DND-41 (cell line): ENCODE data around the gene IL4I1.

Experiments used
- ATAC-seq: fragments of 200-7000 bp; cut with Tn5 transposase; 3 replicates; pipeline ENCODE4 v1.9.1; 2021; ENCODE audit warnings: low read depth; ENCODE audit not compliant: insufficient read depth
- DNase-seq: peaks from one replicate; pipeline ENCODE4 v3.0.0-alpha.2; 2020
- H2AFZ ChIP-seq: 2 replicates; pipeline ENCODE4 v1.6.0; 2012; ENCODE audit warnings: low read depth, low read length
- H3K27ac ChIP-seq: 2 replicates; pipeline ENCODE4 v1.5.1; 2012; ENCODE audit warnings: low read length, inconsistent platforms
- H3K27me3 ChIP-seq: fragments of 200-600 bp; sonication (generic); 2 replicates; pipeline ENCODE4 v1.6.0; 2012; ENCODE audit warnings: low read length, mild to moderate bottlenecking, inconsistent platforms; ENCODE audit not compliant: insufficient read depth, poor library complexity
- H3K36me3 ChIP-seq: 2 replicates; pipeline ENCODE4 v1.5.1; 2012; ENCODE audit warnings: low read length, inconsistent platforms; ENCODE audit not compliant: insufficient read depth
- H3K4me1 ChIP-seq: 2 replicates; pipeline ENCODE4 v1.5.1; 2012; ENCODE audit warnings: mild to moderate bottlenecking, low read length; ENCODE audit not compliant: insufficient read depth
- H3K4me2 ChIP-seq: 2 replicates; pipeline ENCODE4 v1.6.0; 2012; ENCODE audit warnings: mild to moderate bottlenecking, moderate library complexity, low read length, inconsistent platforms; ENCODE audit not compliant: insufficient read depth
- H3K4me3 ChIP-seq, 2 experiments: fragments of 200-600 bp in 1 of 2; shearing (Covaris generic) in 1 of 2; 2 replicates each; pipeline ENCODE4 v1.5.1; 2012 to 2016; ENCODE audit warnings: inconsistent platforms in 2 of 2, low read length in 2 of 2, mild to moderate bottlenecking in 2 of 2, low read depth in 1 of 2, moderate library complexity in 1 of 2
- H3K79me2 ChIP-seq: 2 replicates; pipeline ENCODE4 v1.6.0; 2012; ENCODE audit warnings: low read length, inconsistent platforms; ENCODE audit not compliant: insufficient read depth
- H3K9ac ChIP-seq: 2 replicates; pipeline ENCODE4 v1.6.0; 2012; ENCODE audit warnings: low read depth, mild to moderate bottlenecking, inconsistent platforms, low read length, moderate library complexity
- H3K9me3 ChIP-seq: 2 replicates; pipeline ENCODE4 v1.5.1; 2012; ENCODE audit warnings: low read length, moderate library complexity, mild to moderate bottlenecking, inconsistent platforms; ENCODE audit not compliant: insufficient read depth, severe bottlenecking
- H4K20me1 ChIP-seq: 2 replicates; pipeline ENCODE4 v1.6.0; 2012; ENCODE audit warnings: low read length; ENCODE audit not compliant: insufficient read depth
- CTCF ChIP-seq: IDR thresholded peaks from 2 replicates; pipeline ENCODE4 v1.5.1; 2012; ENCODE audit warnings: borderline replicate concordance, low read length, moderate library complexity, mild to moderate bottlenecking; ENCODE audit not compliant: poor library complexity, severe bottlenecking; ENCODE audit errors: extremely low read depth
- EZH2 ChIP-seq: IDR thresholded peaks from 3 replicates; pipeline ENCODE4 v1.6.1; 2012; ENCODE audit warnings: borderline replicate concordance, low read depth, mild to moderate bottlenecking, moderate library complexity, low read length, inconsistent platforms; ENCODE audit not compliant: severe bottlenecking

IL4I1 gene

GRCh38 chr19:49877879-49878743, 18.6 kb downstream of the IL4I1 start:
- peak; percentile 75 for ATAC-seq
- Histone ChIP-seq H3K9me3 (no peaks in the 10 kb centered on the region), H3K4me1 (peaks cover 35% of the 10 kb centered on the region), H3K27ac (peak overlapping the region; percentile 99), H4K20me1 (no peaks in the 10 kb centered on the region; the same call in 1 of the 2 replicates), H3K36me3 (peaks cover 48% of the 10 kb centered on the region), H3K27me3 (no peaks in the 10 kb centered on the region), H2AFZ (peak overlapping the region; percentile 89), H3K9ac (peak overlapping the region; percentile 93), H3K79me2 (peaks cover 39% of the 10 kb centered on the region), H3K4me2 (peak overlapping the region; percentile 98), H3K4me3 (peak overlapping the region; percentile 48 to 86)
- TF ChIP-seq EZH2: no peak
- no peak for TF ChIP-seq CTCF
- DNase-seq: peak; percentile 97

GRCh38 chr19:49877020-49877878, 19.4 kb downstream of the IL4I1 start, which contains the start of the genes AKT1S1 and TBC1D17:
TSS of gene AKT1S1 (minus strand) at chr19:49877355. CDS start at chr19:49873295, 4,060 bp downstream.
TSS of gene TBC1D17 (plus strand) at chr19:49877702. CDS start at chr19:49877724, 22 bp downstream.
- H3K27me3 ChIP-seq: no peaks in the 10 kb centered on the region
- H3K4me2 ChIP-seq: peak within 1 kb of the TSS; percentile 98
- H3K4me3 ChIP-seq: peak within 1 kb of the TSS; percentile 78 to 86
- no peaks in the 10 kb centered on the region; the same call in 1 of the 2 replicates for H4K20me1 ChIP-seq
- no peak for TF ChIP-seq CTCF
- TF ChIP-seq EZH2: no peak
- H3K9me3 ChIP-seq: no peaks in the 10 kb centered on the region
- H3K9ac ChIP-seq: peak within 1 kb of the TSS; percentile 93
- peak within 1 kb of the TSS; percentile 99 for H3K27ac ChIP-seq
- H3K36me3 ChIP-seq: peaks cover 39% of the 10 kb centered on the region
- peaks cover 39% of the 10 kb centered on the region for H3K79me2 ChIP-seq
- DNase-seq (peak; percentile 99), ATAC-seq (peak; percentile 74)
- H3K4me1 ChIP-seq: peaks cover 35% of the 10 kb centered on the region
- peak within 1 kb of the TSS; percentile 97 for H2AFZ ChIP-seq

GRCh38 chr19:49876422-49877019, 20.2 kb downstream of the IL4I1 start:
- H3K4me3 ChIP-seq: peak overlapping the region; percentile 78 to 86
- peak overlapping the region; percentile 93 for H3K9ac ChIP-seq
- H4K20me1 ChIP-seq: no peaks in the 10 kb centered on the region; the same call in 1 of the 2 replicates
- H3K27me3 ChIP-seq: no peaks in the 10 kb centered on the region
- H3K4me2 ChIP-seq: peak overlapping the region; percentile 98
- H3K79me2 ChIP-seq: peaks cover 39% of the 10 kb centered on the region
- peak overlapping the region; percentile 97 for H2AFZ ChIP-seq
- ATAC-seq: peak; percentile 66
- DNase-seq: peak; percentile 98
- H3K9me3 ChIP-seq: no peaks in the 10 kb centered on the region
- H3K4me1 ChIP-seq: peaks cover 35% of the 10 kb centered on the region
- H3K36me3 ChIP-seq: peaks cover 34% of the 10 kb centered on the region
- H3K27ac ChIP-seq: peak overlapping the region; percentile 99
- TF ChIP-seq EZH2 (no peak), CTCF (no peak)
